GM18951 (cell line): ENCODE data around the gene SCML1.
"Not testable (repeated sequence)": the region's sequence is repeated elsewhere in the genome, so short reads cannot be mapped to it uniquely, and the experiment has no call there.

Experiments used
- POLR2A ChIP-seq: IDR thresholded peaks from 4 replicates; pipeline ENCODE4 v1.6.1; 2011; ENCODE audit warnings: mild to moderate bottlenecking; ENCODE audit not compliant: insufficient read length, insufficient read depth; ENCODE audit errors: extremely low read depth
- in situ Hi-C: fragments of 300-500 bp; cut with MboI; formaldehyde crosslinking; loops from one replicate; pipeline ENCODE4 v1.12.0; 2022; ENCODE audit warnings: low sequenced_read_pairs, mixed read lengths, inconsistent platforms; ENCODE audit not compliant: unreplicated experiment

SCML1 gene

GRCh38 chrX:17744896-17745523 is 7.7 kb downstream of the SCML1 start:
- in situ Hi-C loops, result no loop called here
- no peak for TF ChIP-seq POLR2A

GRCh38 chrX:17747692-17748091 is 10.4 kb downstream of the SCML1 start:
- TF ChIP-seq POLR2A, result no peak
- in situ Hi-C loops, result no loop called here

GRCh38 chrX:17748684-17749083 is 11.4 kb downstream of the SCML1 start:
- TF ChIP-seq POLR2A, result no peak
- in situ Hi-C loops, result no loop called here

- in situ Hi-C loops, result no loop called here
Measured at GRCh38 chrX:17750436-17750835, 13.1 kb downstream of the SCML1 start.

GRCh38 chrX:17758382-17758781 is 21.1 kb downstream of the SCML1 start:
- TF ChIP-seq POLR2A, result no peak
- in situ Hi-C loops, result no loop called here

More at GRCh38 chrX:17750436-17750835, 13.1 kb downstream of the SCML1 start:
- TF ChIP-seq POLR2A, result no peak

- no peak for TF ChIP-seq POLR2A
- in situ Hi-C loops, result no loop called here
Measured at GRCh38 chrX:17759990-17760389, 22.7 kb downstream of the SCML1 start.

GRCh38 chrX:17767734-17768133 is 30.4 kb downstream of the SCML1 start:
- in situ Hi-C loops, result no loop called here
- TF ChIP-seq POLR2A, result no peak

- in situ Hi-C loops, result no loop called here
- no peak for TF ChIP-seq POLR2A
Measured at GRCh38 chrX:17768997-17769396, 31.7 kb downstream of the SCML1 start.

- no peak for TF ChIP-seq POLR2A
- in situ Hi-C loops, result no loop called here
Measured at GRCh38 chrX:17769701-17770269, 32.5 kb downstream of the SCML1 start.

- no peak for TF ChIP-seq POLR2A
- in situ Hi-C loops, result no loop called here
Measured at GRCh38 chrX:17773221-17773876, 36.1 kb downstream of the SCML1 start.

- TF ChIP-seq POLR2A, result no peak
- in situ Hi-C loops, result no loop called here
Measured at GRCh38 chrX:17774053-17774452, 36.8 kb downstream of the SCML1 start.

GRCh38 chrX:17778997-17779396 is 41.7 kb downstream of the SCML1 start:
- no peak for TF ChIP-seq POLR2A
- in situ Hi-C loops, result no loop called here

- in situ Hi-C loops, result no loop called here
- no peak for TF ChIP-seq POLR2A
Measured at GRCh38 chrX:17779434-17779833, 42.1 kb downstream of the SCML1 start.

GRCh38 chrX:17786554-17787347 is 49.5 kb downstream of the SCML1 start:
- in situ Hi-C loops, result not testable (repeated sequence)

GRCh38 chrX:17787557-17787956 is 50.3 kb downstream of the SCML1 start:
- no peak for TF ChIP-seq POLR2A
- in situ Hi-C loops, result no loop called here
